Stomach (tissue), 4 donors: ENCODE results near the gene DCC.

Source experiments
- CTCF ChIP-seq, 7 experiments: fragments of 450-650 bp in 4 of 7; fragments of 200-600 bp in 3 of 7; sonication (generic) in 3 of 7; IDR thresholded peaks; one replicate each; pipeline ENCODE4 v1.5.1; 2016 to 2019; ENCODE audit warnings: antibody characterized with exemption in 7 of 7, control low read depth in 2 of 7, mild to moderate bottlenecking in 1 of 7
- EP300 ChIP-seq: sonication (generic); formaldehyde crosslinking; IDR thresholded peaks from one replicate; pipeline ENCODE4 v1.6.1; 2017; ENCODE audit warnings: antibody characterized with exemption

GRCh38 chr18:53536908-53537307, 1196.9 kb downstream of the DCC start:
- TF ChIP-seq EP300 (no peak), CTCF (IDR thresholded peaks at IDR 0.05) (no peak)
